Head of caudate nucleus (tissue), 42 donors: ENCODE measurements around the gene MXRA7.

Experiments used
- DNase-seq, 42 donors: peaks; one replicate each; pipeline versions ENCODE4 v3.0.0 to v3.0.0-alpha.2; 2020 to 2021; ENCODE audit warnings: mixed read lengths in 7 of 42
- intact Hi-C: fragments of 100-400 bp; cut with DNase I; formaldehyde crosslinking; loops from one replicate; pipeline ENCODE4 v1.15.0; 2022

MXRA7 gene

GRCh38 chr17:76686538-76687297 is 24.0 kb downstream of the MXRA7 start:
- intact Hi-C loops = no loop called here
- DNase-seq = peak in 36 of 42 donors; percentile 44 to 91 (median 72)

- no peak for DNase-seq
- intact Hi-C loops = no loop called here
Observed at GRCh38 chr17:76685846-76686245, 24.9 kb downstream of the MXRA7 start.

GRCh38 chr17:76685366-76685765 is 25.4 kb downstream of the MXRA7 start:
- no peak for DNase-seq
- intact Hi-C loops = no loop called here

GRCh38 chr17:76684756-76685155 is 26.0 kb downstream of the MXRA7 start:
- DNase-seq = no peak
- intact Hi-C loops = no loop called here

GRCh38 chr17:76683921-76684745 is 26.6 kb downstream of the MXRA7 start:
- intact Hi-C loops = no loop called here
- no peak for DNase-seq

- DNase-seq = no peak
- intact Hi-C loops = no loop called here
Observed at GRCh38 chr17:76683011-76683755, 27.6 kb downstream of the MXRA7 start.

GRCh38 chr17:76682296-76682695 is 28.5 kb downstream of the MXRA7 start:
- intact Hi-C loops = no loop called here
- DNase-seq = no peak

GRCh38 chr17:76681222-76682137 is 29.3 kb downstream of the MXRA7 start:
- intact Hi-C loops = no loop called here

GRCh38 chr17:76679239-76679638 is 31.5 kb downstream of the MXRA7 start:
- DNase-seq = no peak
- intact Hi-C loops = no loop called here

More at GRCh38 chr17:76681222-76682137, 29.3 kb downstream of the MXRA7 start:
- DNase-seq = peak; percentile 54 to 88 (median 75)

- intact Hi-C loops = no loop called here
- no peak for DNase-seq
Observed at GRCh38 chr17:76678330-76678729, 32.4 kb downstream of the MXRA7 start.

- intact Hi-C loops = no loop called here
Observed at GRCh38 chr17:76677406-76677805, 33.4 kb downstream of the MXRA7 start.

GRCh38 chr17:76676629-76677028 is 34.1 kb downstream of the MXRA7 start:
- no peak for DNase-seq
- intact Hi-C loops = no loop called here

More at GRCh38 chr17:76677406-76677805, 33.4 kb downstream of the MXRA7 start:
- DNase-seq = no peak

GRCh38 chr17:76675648-76676047 is 35.1 kb downstream of the MXRA7 start:
- intact Hi-C loops = no loop called here
- DNase-seq = no peak

GRCh38 chr17:76674600-76674999 is 36.2 kb downstream of the MXRA7 start:
- DNase-seq = no peak
- intact Hi-C loops = no loop called here

- intact Hi-C loops = no loop called here
- no peak for DNase-seq
Observed at GRCh38 chr17:76673729-76674128, 37.0 kb downstream of the MXRA7 start.

GRCh38 chr17:76672892-76673291 is 37.9 kb downstream of the MXRA7 start:
- intact Hi-C loops = no loop called here
- DNase-seq = no peak

- no peak for DNase-seq
- intact Hi-C loops = no loop called here
Observed at GRCh38 chr17:76672270-76672851, 38.4 kb downstream of the MXRA7 start.

GRCh38 chr17:76671912-76672262 is 38.9 kb downstream of the MXRA7 start:
- DNase-seq = no peak
- intact Hi-C loops = no loop called here
